Femur (tissue), 1 donor: ENCODE results near the gene NELFB.

Source experiments
- DNase-seq: peaks from one replicate; pipeline ENCODE4 v3.0.0-alpha.2; 2017

Gene NELFB

GRCh38 chr9:137254624-137255447 is at the start of gene NELFB:
TSS of gene NELFB (plus strand) at chr9:137255327.
- DNase-seq = peak; percentile 96

GRCh38 chr9:137206602-137207001 is 48.5 kb upstream of the NELFB start:
- DNase-seq = no peak

- DNase-seq = no peak
These were observed 43.6 kb upstream of the NELFB start for GRCh38 chr9:137211532-137211931.

- DNase-seq = no peak
These were observed 42.6 kb upstream of the NELFB start for GRCh38 chr9:137212520-137212919.

GRCh38 chr9:137213160-137214060 is 41.7 kb upstream of the NELFB start:
- DNase-seq = no peak

- no peak for DNase-seq
These were observed 40.5 kb upstream of the NELFB start for GRCh38 chr9:137214620-137215019.

- no peak for DNase-seq
These were observed 39.7 kb upstream of the NELFB start for GRCh38 chr9:137215196-137215986.

- DNase-seq = no peak
These were observed 38.8 kb upstream of the NELFB start for GRCh38 chr9:137216188-137216965.

- DNase-seq = no peak
These were observed 37.6 kb upstream of the NELFB start for GRCh38 chr9:137217276-137218211.

- no peak for DNase-seq
These were observed 36.8 kb upstream of the NELFB start for GRCh38 chr9:137218212-137218753.

GRCh38 chr9:137218754-137219271 is 36.3 kb upstream of the NELFB start:
- DNase-seq = no peak

GRCh38 chr9:137219757-137220316 is 35.3 kb upstream of the NELFB start:
- DNase-seq = no peak

- DNase-seq = no peak
These were observed 34.6 kb upstream of the NELFB start for GRCh38 chr9:137220317-137221094.

- no peak for DNase-seq
These were observed 34.0 kb upstream of the NELFB start for GRCh38 chr9:137221095-137221505.

GRCh38 chr9:137221506-137222111 is 33.5 kb upstream of the NELFB start:
- no peak for DNase-seq

- no peak for DNase-seq
These were observed 32.7 kb upstream of the NELFB start, which contains the start of gene RNF208 for GRCh38 chr9:137222190-137223077. TSS of gene RNF208 (minus strand) at chr9:137222240. CDS start at chr9:137221212, 1,028 bp downstream.
